Measurements from ENCODE around the gene ATXN7L3B. TPM values are rescaled to one million over a fixed set of nuclear protein-coding genes. Genes with fewer than 3 reads are reported as not detected.

ATXN7L3B gene
- total and polyA plus RNA-seq, 2 donors: 22.9 to 28.7 TPM

DNA sequence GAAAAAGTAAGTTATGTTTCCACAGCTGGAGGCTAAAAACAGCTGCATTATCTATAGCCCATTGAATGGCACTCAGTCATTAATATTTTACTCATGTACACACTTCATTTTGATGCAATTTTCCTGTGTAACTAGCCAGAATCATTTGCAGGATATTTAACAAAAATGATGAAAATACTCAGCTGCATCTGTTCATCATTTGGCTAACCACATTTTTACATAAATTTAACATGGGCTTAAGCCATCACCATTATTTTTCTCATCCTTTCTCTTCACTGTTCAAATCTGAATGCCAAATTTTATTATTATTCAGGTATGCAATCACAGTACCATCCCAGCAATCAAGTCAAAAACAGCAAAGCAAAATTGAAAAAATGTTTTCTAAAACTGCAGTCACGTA lies 41.8 kb downstream of the ATXN7L3B start:
- no peaks in the 10 kb centered on the region for H3K4me1 ChIP-seq (ENCODE audit: control insufficient read depth in 2 of 2, insufficient read depth in 2 of 2, low read length in 2 of 2)
- H3K27me3 ChIP-seq (ENCODE audit: control insufficient read depth in 2 of 2, insufficient read depth in 1 of 2, low read length in 1 of 2): no peaks in the 10 kb centered on the region
- 92% methylated on average over 1 of the region's 1 CpG for WGBS
- no peak for DNase-seq (ENCODE audit: low read depth in 6 of 9, low spot score in 9 of 9)
- no peaks in the 10 kb centered on the region for H3K9me3 ChIP-seq (ENCODE audit: control insufficient read depth in 2 of 2, insufficient read depth in 1 of 2, low read length in 1 of 2)
- no peaks in the 10 kb centered on the region for H3K36me3 ChIP-seq (ENCODE audit: control insufficient read depth in 2 of 2, insufficient read depth in 2 of 2, low read length in 1 of 2)
- H3K4me3 ChIP-seq (ENCODE audit: low read length in 2 of 2): no peak overlapping the region
- H3K27ac ChIP-seq (ENCODE audit: low read depth in 1 of 2, low read length in 1 of 2): no peak overlapping the region

- Histone ChIP-seq H3K4me3 (ENCODE audit: low read length in 2 of 2) (no peak overlapping the region), H3K9me3 (ENCODE audit: control insufficient read depth in 2 of 2, insufficient read depth in 1 of 2, low read length in 1 of 2) (no peaks in the 10 kb centered on the region), H3K27me3 (ENCODE audit: control insufficient read depth in 2 of 2, insufficient read depth in 1 of 2, low read length in 1 of 2) (no peaks in the 10 kb centered on the region), H3K4me1 (ENCODE audit: control insufficient read depth in 2 of 2, insufficient read depth in 2 of 2, low read length in 2 of 2) (no peaks in the 10 kb centered on the region), H3K36me3 (ENCODE audit: control insufficient read depth in 2 of 2, insufficient read depth in 2 of 2, low read length in 1 of 2) (no peaks in the 10 kb centered on the region), H3K27ac (ENCODE audit: low read depth in 1 of 2, low read length in 1 of 2) (no peak overlapping the region)
- WGBS: 93% methylated on average over 1 of the region's 1 CpG
- no peak for DNase-seq (ENCODE audit: low read depth in 6 of 9, low spot score in 9 of 9)
Observed at GRCh38 chr12:74579981-74580380, 42.3 kb downstream of the ATXN7L3B start.

GRCh38 chr12:74581439-74581838 lies 43.8 kb downstream of the ATXN7L3B start:
- 65% methylated on average over 2 of the region's 2 CpGs for WGBS
- H3K36me3 ChIP-seq (ENCODE audit: control insufficient read depth in 2 of 2, insufficient read depth in 2 of 2, low read length in 1 of 2): no peaks in the 10 kb centered on the region
- DNase-seq (ENCODE audit: low read depth in 6 of 9, low spot score in 9 of 9): no peak
- no peaks in the 10 kb centered on the region for H3K27me3 ChIP-seq (ENCODE audit: control insufficient read depth in 2 of 2, insufficient read depth in 1 of 2, low read length in 1 of 2)
- no peaks in the 10 kb centered on the region for H3K9me3 ChIP-seq (ENCODE audit: control insufficient read depth in 2 of 2, insufficient read depth in 1 of 2, low read length in 1 of 2)
- no peaks in the 10 kb centered on the region for H3K4me1 ChIP-seq (ENCODE audit: control insufficient read depth in 2 of 2, insufficient read depth in 2 of 2, low read length in 2 of 2)
- no peak overlapping the region for H3K27ac ChIP-seq (ENCODE audit: low read depth in 1 of 2, low read length in 1 of 2)
- H3K4me3 ChIP-seq (ENCODE audit: low read length in 2 of 2): no peak overlapping the region

- no peak overlapping the region for H3K27ac ChIP-seq (ENCODE audit: low read depth in 1 of 2, low read length in 1 of 2)
- H3K4me3 ChIP-seq (ENCODE audit: low read length in 2 of 2): no peak overlapping the region
- H3K27me3 ChIP-seq (ENCODE audit: control insufficient read depth in 2 of 2, insufficient read depth in 1 of 2, low read length in 1 of 2): no peaks in the 10 kb centered on the region
- no peak for DNase-seq (ENCODE audit: low read depth in 6 of 9, low spot score in 9 of 9)
- no peaks in the 10 kb centered on the region for H3K4me1 ChIP-seq (ENCODE audit: control insufficient read depth in 2 of 2, insufficient read depth in 2 of 2, low read length in 2 of 2)
- WGBS: 80% methylated on average over 3 of the region's 3 CpGs
- no peaks in the 10 kb centered on the region for H3K36me3 ChIP-seq (ENCODE audit: control insufficient read depth in 2 of 2, insufficient read depth in 2 of 2, low read length in 1 of 2)
- no peaks in the 10 kb centered on the region for H3K9me3 ChIP-seq (ENCODE audit: control insufficient read depth in 2 of 2, insufficient read depth in 1 of 2, low read length in 1 of 2)
Observed at GRCh38 chr12:74584483-74585062, 46.9 kb downstream of the ATXN7L3B start.

DNA sequence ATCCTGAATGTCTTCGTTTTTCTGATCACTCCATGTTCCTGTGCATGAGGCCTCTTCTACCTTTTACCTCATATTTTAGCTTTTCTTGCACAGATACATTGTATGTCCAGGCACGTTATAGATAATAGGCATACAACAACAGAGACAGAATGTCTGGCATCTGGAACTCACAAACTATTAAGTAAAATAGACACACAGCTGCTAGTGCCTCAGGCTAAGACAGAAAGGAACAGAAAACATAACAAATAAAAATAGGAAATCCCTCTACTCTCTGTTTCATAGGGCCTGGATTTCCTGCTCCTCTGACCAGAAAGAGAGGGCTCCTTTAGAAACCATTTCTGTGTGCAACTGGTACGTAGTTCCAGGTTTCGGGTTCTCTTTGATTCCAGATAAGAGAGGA lies 48.6 kb downstream of the ATXN7L3B start:
- Histone ChIP-seq H3K36me3 (ENCODE audit: control insufficient read depth in 2 of 2, insufficient read depth in 2 of 2, low read length in 1 of 2) (no peaks in the 10 kb centered on the region), H3K4me3 (ENCODE audit: low read length in 2 of 2) (no peak overlapping the region), H3K4me1 (ENCODE audit: control insufficient read depth in 2 of 2, insufficient read depth in 2 of 2, low read length in 2 of 2) (no peaks in the 10 kb centered on the region), H3K27me3 (ENCODE audit: control insufficient read depth in 2 of 2, insufficient read depth in 1 of 2, low read length in 1 of 2) (no peaks in the 10 kb centered on the region), H3K27ac (ENCODE audit: low read depth in 1 of 2, low read length in 1 of 2) (no peak overlapping the region), H3K9me3 (ENCODE audit: control insufficient read depth in 2 of 2, insufficient read depth in 1 of 2, low read length in 1 of 2) (no peaks in the 10 kb centered on the region)
- no peak for DNase-seq (ENCODE audit: low read depth in 6 of 9, low spot score in 9 of 9)
- WGBS: 86% methylated on average over 4 of the region's 4 CpGs
